Measurements from ENCODE around the gene PNMA8C. TPM values are rescaled to one million over a fixed set of nuclear protein-coding genes. Genes with fewer than 3 reads are reported as not detected.

Gene PNMA8C
- polyA plus RNA-seq, 1 of the 3 experiments (the other 2 are of a cell fraction), result 1.3 TPM

DNA sequence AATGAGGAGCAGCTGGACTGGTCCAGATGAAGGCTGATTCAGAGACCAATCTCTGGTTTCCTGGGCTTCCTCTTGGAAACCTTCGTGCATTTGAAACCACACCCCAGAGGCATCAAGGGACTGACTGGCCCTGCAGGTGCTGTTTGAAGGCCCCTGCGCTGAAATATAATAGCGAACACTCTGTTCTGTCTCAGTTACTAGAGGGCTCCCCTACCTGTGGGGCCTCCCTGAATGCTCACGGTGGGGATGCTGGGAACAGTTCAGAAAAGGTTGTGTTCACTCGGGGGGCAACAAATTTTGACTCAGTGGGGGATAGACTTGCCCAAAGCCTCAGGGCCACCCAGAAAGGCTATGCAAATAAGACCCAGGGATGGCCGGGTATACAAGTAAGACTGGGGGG lies 21.8 kb downstream of the PNMA8C start:
- H3K36me3 ChIP-seq (replicated peaks in 1 of 2; ENCODE audit: control insufficient read depth in 1 of 2, insufficient read depth in 2 of 2, low read length in 1 of 2), result no peaks in the 10 kb centered on the region
- H4K20me1 ChIP-seq (ENCODE audit: insufficient read depth), result no peaks in the 10 kb centered on the region
- H3K9me3 ChIP-seq, result no peaks in the 10 kb centered on the region
- H3K9me2 ChIP-seq, result no peaks in the 10 kb centered on the region
- POLR2A ChIA-PET, result no interaction called here
- no peak overlapping the region for H3K27ac ChIP-seq (ENCODE audit: low read depth in 2 of 2, low read length in 1 of 2)
- TF ChIP-seq JUND (IDR thresholded peaks at IDR 0.05), result no peak
- TF ChIP-seq USF1 (IDR thresholded peaks at IDR 0.05; ENCODE audit: borderline replicate concordance, low read depth), result no peak
- TF ChIP-seq FOXJ3 (CRISPR knock-in tag; IDR thresholded peaks at IDR 0.05), result no peak
- TF ChIP-seq TCF12 (IDR thresholded peaks at IDR 0.05), result no peak
- TF ChIP-seq TEAD4 (IDR thresholded peaks at IDR 0.05; ENCODE audit: borderline replicate concordance, insufficient read depth), result no peak
- no peak for TF ChIP-seq GATA2 (CRISPR knock-in tag; IDR thresholded peaks at IDR 0.05)
- TF ChIP-seq MXI1 (IDR thresholded peaks at IDR 0.05; ENCODE audit: low read depth, low read length), result no peak
- H3K9ac ChIP-seq, result no peak overlapping the region
- no peak for DNase-seq
- no peaks in the 10 kb centered on the region for H3F3A ChIP-seq (replicated peaks; ENCODE audit: insufficient read depth)
- no peak overlapping the region for H3K4me2 ChIP-seq
- CTCF ChIA-PET, result interaction anchor here (5.9 to 14.4 kb wide), 2 partner anchors 12 to 74 kb away, joined by 44 to 463 read pairs; partner anchors contain the start of gene PNMA8A
- 75% methylated on average over 5 of the region's 6 CpGs for WGBS (ENCODE audit: low lambda C conversion rate)
- no peaks in the 10 kb centered on the region for H3K79me2 ChIP-seq (ENCODE audit: insufficient read depth)
- no peaks in the 10 kb centered on the region for H3K4me1 ChIP-seq (ENCODE audit: control insufficient read depth in 1 of 2, insufficient read depth in 2 of 2, low read depth in 1 of 2, low read length in 1 of 2)
- no peak overlapping the region for H2AFZ ChIP-seq (ENCODE audit: low read depth)
- no peak overlapping the region for H3K4me3 ChIP-seq (ENCODE audit: low read depth in 2 of 2, low read length in 1 of 2)
- no peaks in the 10 kb centered on the region for H3K27me3 ChIP-seq (ENCODE audit: insufficient read depth)

GRCh38 chr19:46404753-46405468 lies 23.8 kb downstream of the PNMA8C start:
- Histone ChIP-seq H3K4me1 (ENCODE audit: control insufficient read depth in 1 of 2, insufficient read depth in 2 of 2, low read depth in 1 of 2, low read length in 1 of 2) (no peaks in the 10 kb centered on the region), H3F3A (replicated peaks; ENCODE audit: insufficient read depth) (no peaks in the 10 kb centered on the region), H3K4me2 (no peak overlapping the region), H3K4me3 (ENCODE audit: low read depth in 2 of 2, low read length in 1 of 2) (no peak overlapping the region), H2AFZ (ENCODE audit: low read depth) (no peak overlapping the region), H4K20me1 (ENCODE audit: insufficient read depth) (no peaks in the 10 kb centered on the region), H3K36me3 (replicated peaks in 1 of 2; ENCODE audit: control insufficient read depth in 1 of 2, insufficient read depth in 2 of 2, low read length in 1 of 2) (no peaks in the 10 kb centered on the region), H3K79me2 (ENCODE audit: insufficient read depth) (no peaks in the 10 kb centered on the region), H3K9me3 (no peaks in the 10 kb centered on the region), H3K27me3 (ENCODE audit: insufficient read depth) (no peaks in the 10 kb centered on the region), H3K9ac (no peak overlapping the region), H3K9me2 (no peaks in the 10 kb centered on the region), H3K27ac (ENCODE audit: low read depth in 2 of 2, low read length in 1 of 2) (no peak overlapping the region)
- ChIA-PET CTCF (interaction anchor here (0.7 to 14.4 kb wide), 7 partner anchors 9 to 125 kb away, joined by 3 to 463 read pairs (median 5); partner anchors contain the start of gene PNMA8A), POLR2A (no interaction called here)
- WGBS (ENCODE audit: low lambda C conversion rate), result 85% methylated on average over 41 of the region's 41 CpGs
- DNase-seq, result no peak
- no peak for TF ChIP-seq FOSL2 (IDR thresholded peaks at IDR 0.05; ENCODE audit: borderline replicate concordance, low read depth)
- no peak for TF ChIP-seq EP300 (IDR thresholded peaks at IDR 0.05; ENCODE audit: borderline replicate concordance in 1 of 2, low read depth in 1 of 2, low read length in 1 of 2)
- TF ChIP-seq REST (IDR thresholded peaks at IDR 0.05; ENCODE audit: low read depth, low read length), result no peak
- no peak for TF ChIP-seq CHD2 (IDR thresholded peaks at IDR 0.05; ENCODE audit: low read length, partially characterized antibody)
- no peak for TF ChIP-seq NRF1 (IDR thresholded peaks at IDR 0.05; ENCODE audit: low read depth, low read length)
- no peak for TF ChIP-seq TAF1 (IDR thresholded peaks at IDR 0.05; ENCODE audit: borderline replicate concordance, low read depth, low read length)
- TF ChIP-seq USF1 (IDR thresholded peaks at IDR 0.05; ENCODE audit: borderline replicate concordance, low read depth), result no peak
- TF ChIP-seq NFIC (IDR thresholded peaks at IDR 0.05; ENCODE audit: borderline replicate concordance), result no peak
- no peak for TF ChIP-seq ELF1 (IDR thresholded peaks at IDR 0.05)
- no peak for TF ChIP-seq POLR2AphosphoS5 (IDR thresholded peaks at IDR 0.05; ENCODE audit: low read depth, low read length)
- no peak for TF ChIP-seq RAD21 (IDR thresholded peaks at IDR 0.05; ENCODE audit: low read length)
- TF ChIP-seq JUND (IDR thresholded peaks at IDR 0.05), result no peak
- TF ChIP-seq SMC3 (IDR thresholded peaks at IDR 0.05; ENCODE audit: low read depth, low read length), result no peak
- no peak for TF ChIP-seq RFX5 (IDR thresholded peaks at IDR 0.05; ENCODE audit: low read length)
- no peak for TF ChIP-seq GABPA (IDR thresholded peaks at IDR 0.05; ENCODE audit: low read depth)
- no peak for TF ChIP-seq RCOR1 (IDR thresholded peaks at IDR 0.05; ENCODE audit: low read length)
- TF ChIP-seq FOXJ3 (CRISPR knock-in tag; IDR thresholded peaks at IDR 0.05), result no peak
- TF ChIP-seq, protein P1, sequence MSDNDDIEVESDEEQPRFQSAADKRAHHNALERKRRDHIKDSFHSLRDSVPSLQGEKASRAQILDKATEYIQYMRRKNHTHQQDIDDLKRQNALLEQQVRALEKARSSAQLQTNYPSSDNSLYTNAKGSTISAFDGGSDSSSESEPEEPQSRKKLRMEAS (IDR thresholded peaks at IDR 0.05; ENCODE audit: low read depth), result no peak
- TF ChIP-seq RXRA (IDR thresholded peaks at IDR 0.05; ENCODE audit: borderline replicate concordance, low read depth), result no peak

Data from SK-N-SH (cell line).